Measurements from ENCODE around the gene SENP3. TPM values are rescaled to one million over a fixed set of nuclear protein-coding genes. Genes with fewer than 3 reads are reported as not detected.

Gene SENP3
- total RNA-seq, 3 donors from 2014 or later = 27.9 to 60.2 (median 37.7) TPM

- Histone ChIP-seq H3K36me3 (ENCODE audit: low read depth) (peaks cover 27% of the 10 kb centered on the region), H3K4me1 (ENCODE audit: low read depth) (peaks cover 40% of the 10 kb centered on the region), H3K9me3 (no peaks in the 10 kb centered on the region), H3K4me3 (no peak overlapping the region)
- no peak for TF ChIP-seq CTCF (IDR thresholded peaks at IDR 0.05)
- intact Hi-C loops (cut with DNase I, micrococcal nuclease) = no loop called here
- peak in 1 of 3 donors; percentile 9 for DNase-seq
- no peak for ATAC-seq
Observed at GRCh38 chr17:7575481-7575883, 13.8 kb downstream of the SENP3 start.

GRCh38 chr17:7575959-7576358 is 14.2 kb downstream of the SENP3 start:
- no peak for TF ChIP-seq CTCF (IDR thresholded peaks at IDR 0.05)
- no peaks in the 10 kb centered on the region for H3K9me3 ChIP-seq
- intact Hi-C loops (cut with DNase I, micrococcal nuclease) = no loop called here
- no peak for ATAC-seq
- peaks cover 27% of the 10 kb centered on the region for H3K36me3 ChIP-seq (ENCODE audit: low read depth)
- DNase-seq = no peak
- H3K4me3 ChIP-seq = no peak overlapping the region
- peaks cover 40% of the 10 kb centered on the region for H3K4me1 ChIP-seq (ENCODE audit: low read depth)

GRCh38 chr17:7576432-7576937 is 14.8 kb downstream of the SENP3 start:
- H3K9me3 ChIP-seq = no peaks in the 10 kb centered on the region
- no peak for TF ChIP-seq CTCF (IDR thresholded peaks at IDR 0.05)
- peaks cover 27% of the 10 kb centered on the region for H3K36me3 ChIP-seq (ENCODE audit: low read depth)
- intact Hi-C loops (cut with DNase I, micrococcal nuclease) = no loop called here
- H3K4me1 ChIP-seq (ENCODE audit: low read depth) = peaks cover 40% of the 10 kb centered on the region
- no peak overlapping the region for H3K4me3 ChIP-seq
- ATAC-seq (no peak), DNase-seq (peak in 2 of 3 donors; percentile 11 to 39)

- no peak for TF ChIP-seq CTCF (IDR thresholded peaks at IDR 0.05)
- intact Hi-C loops (cut with DNase I, micrococcal nuclease) = no loop called here
- ATAC-seq = no peak
- H3K4me3 ChIP-seq = no peak overlapping the region
- peaks cover 23% of the 10 kb centered on the region for H3K36me3 ChIP-seq (ENCODE audit: low read depth)
- peaks cover 35% of the 10 kb centered on the region for H3K4me1 ChIP-seq (ENCODE audit: low read depth)
- peak in 2 of 3 donors; percentile 11 to 15 for DNase-seq
- H3K9me3 ChIP-seq = no peaks in the 10 kb centered on the region
Observed at GRCh38 chr17:7577327-7578199, 15.8 kb downstream of the SENP3 start.

- H3K36me3 ChIP-seq (ENCODE audit: low read depth) = peaks cover 30% of the 10 kb centered on the region
- no peak within 1 kb of the TSS for H3K4me3 ChIP-seq
- DNase-seq = peak; percentile 73 to 82 (median 75)
- no peaks in the 10 kb centered on the region for H3K9me3 ChIP-seq
- H3K4me1 ChIP-seq (ENCODE audit: low read depth) = peaks cover 39% of the 10 kb centered on the region
- intact Hi-C loops (cut with DNase I, micrococcal nuclease) = no loop called here
- ATAC-seq = peak; percentile 77
- no peak for TF ChIP-seq CTCF (IDR thresholded peaks at IDR 0.05)
Observed at GRCh38 chr17:7579001-7579833, 17.5 kb downstream of the SENP3 start, which contains the start of gene CD68. CD68 (plus strand) TSS chr17:7579638; CDS start chr17:7579678, 40 bp downstream.
